GM19438 (cell line): ENCODE data around the gene KLF6.

Source experiments
- ATAC-seq: cut with Tn5 transposase; IDR thresholded peaks from one replicate; pipeline ENCODE4 v1.9.1; 2021; ENCODE audit warnings: low read depth; ENCODE audit not compliant: unreplicated experiment

Gene KLF6

GRCh38 chr10:3790272-3790671 is 5.3 kb upstream of the KLF6 start:
- ATAC-seq = no peak

DNA sequence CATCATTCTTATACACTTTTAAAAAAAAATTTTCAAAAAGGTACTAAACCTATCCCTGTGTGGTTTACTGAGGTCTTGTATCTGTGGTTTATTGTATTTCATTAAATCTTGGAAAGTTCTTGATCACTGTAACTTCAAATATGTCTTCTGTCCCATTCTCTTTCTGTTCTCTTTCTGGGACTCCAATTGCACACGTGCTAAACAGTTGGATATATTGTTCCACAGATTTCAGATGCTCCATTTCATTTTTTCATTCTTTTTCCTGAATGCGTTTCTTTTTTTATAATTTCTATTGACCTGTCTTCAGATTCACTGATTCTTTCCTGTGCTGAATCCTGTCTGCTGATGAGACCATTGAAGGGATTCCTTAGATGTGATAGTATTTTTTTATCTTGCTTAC is 4.6 kb upstream of the KLF6 start:
- ATAC-seq = no peak

DNA sequence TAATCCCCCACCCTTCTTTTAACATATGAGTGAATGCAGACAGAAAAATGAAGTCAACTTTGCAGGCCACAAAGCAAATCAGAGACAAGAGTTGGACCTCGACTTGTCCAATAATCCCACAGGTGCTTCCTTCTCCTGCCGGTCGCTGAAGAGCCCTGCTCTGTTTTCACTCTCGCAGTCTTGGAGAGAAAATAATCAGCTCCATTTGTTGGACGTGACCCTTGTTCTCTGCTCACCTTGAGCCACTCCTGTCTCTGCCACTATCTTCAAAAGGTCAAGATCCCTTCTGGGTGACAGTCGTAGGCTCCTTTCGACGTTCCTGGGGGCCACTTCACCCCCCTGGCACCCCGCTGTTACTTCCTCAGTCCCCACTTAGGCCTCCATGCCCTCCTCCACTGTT is 2.8 kb upstream of the KLF6 start:
- ATAC-seq = no peak

DNA sequence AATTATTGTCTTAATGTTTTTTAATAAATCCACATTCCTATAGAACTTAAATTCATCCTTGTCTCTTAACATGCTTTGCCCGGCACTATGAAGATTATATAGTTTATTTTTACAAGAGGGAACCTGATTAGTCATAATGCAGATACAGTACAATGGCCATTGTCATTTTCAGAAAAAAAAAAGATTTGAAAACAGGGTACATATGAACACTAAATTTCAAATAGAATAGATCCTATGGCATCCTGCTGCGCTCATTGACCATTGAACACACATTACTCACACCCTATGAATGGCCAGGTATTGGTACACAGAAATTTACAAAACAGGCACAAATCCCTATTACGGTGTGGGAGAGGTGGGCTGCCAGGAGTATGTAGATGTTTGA is 2.0 kb upstream of the KLF6 start:
- ATAC-seq = no peak

GRCh38 chr10:3786295-3787015 is 1.4 kb upstream of the KLF6 start:
- no peak for ATAC-seq

GRCh38 chr10:3785851-3786271 is 852 bp upstream of the KLF6 start:
- ATAC-seq = peak; percentile 6

DNA sequence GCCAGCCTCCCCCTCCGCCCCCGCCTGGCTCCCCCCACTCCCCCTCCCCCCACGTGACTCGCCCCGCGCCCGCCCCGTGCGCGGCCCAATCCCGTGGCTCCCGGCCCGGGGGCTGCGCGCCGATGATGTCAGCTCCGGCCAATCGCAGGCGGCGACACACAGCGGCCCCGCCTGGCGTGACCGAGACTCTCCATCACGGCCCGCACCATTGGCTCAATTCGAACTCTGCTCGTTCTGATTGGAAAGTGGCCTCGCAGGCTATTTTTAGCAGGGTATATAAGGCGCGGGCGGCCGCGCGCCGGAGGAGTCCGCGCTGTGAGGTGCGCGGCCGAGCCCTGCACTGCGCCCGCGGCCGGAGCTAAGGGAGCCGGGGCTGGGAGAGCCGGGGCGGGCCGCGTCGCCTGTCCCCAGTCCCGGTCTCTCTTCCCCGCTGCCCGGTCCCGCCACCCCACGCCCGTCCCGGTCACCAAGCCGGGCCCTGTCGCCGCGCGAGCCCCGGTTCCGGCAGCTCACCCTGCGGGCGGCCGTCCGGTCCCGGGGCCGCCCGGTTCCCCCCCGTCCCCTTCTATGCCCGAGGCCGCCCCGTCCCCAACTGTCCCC is 342 bp upstream of the KLF6 start:
- peak; percentile 68 for ATAC-seq

GRCh38 chr10:3783682-3784432 is 1.2 kb downstream of the KLF6 start:
- ATAC-seq = no peak

DNA sequence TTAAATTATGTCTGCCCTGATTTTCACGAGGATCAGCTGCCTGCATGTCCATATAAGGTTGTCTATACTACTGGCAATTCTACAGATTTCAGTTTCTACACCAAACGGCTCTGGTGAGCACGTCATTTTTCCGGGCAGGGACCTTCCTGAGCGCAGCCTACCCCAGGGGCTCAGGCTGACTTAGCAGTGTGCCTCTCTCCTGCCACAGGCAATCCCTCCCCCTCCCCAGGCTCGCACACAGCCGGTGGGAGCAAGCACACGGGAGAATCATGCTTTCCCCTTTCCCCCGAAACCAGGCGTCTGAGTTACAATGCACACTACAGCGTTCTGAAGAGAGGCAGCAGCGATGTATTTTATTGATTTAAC is 1.7 kb downstream of the KLF6 start:
- peak; percentile 33 for ATAC-seq

DNA sequence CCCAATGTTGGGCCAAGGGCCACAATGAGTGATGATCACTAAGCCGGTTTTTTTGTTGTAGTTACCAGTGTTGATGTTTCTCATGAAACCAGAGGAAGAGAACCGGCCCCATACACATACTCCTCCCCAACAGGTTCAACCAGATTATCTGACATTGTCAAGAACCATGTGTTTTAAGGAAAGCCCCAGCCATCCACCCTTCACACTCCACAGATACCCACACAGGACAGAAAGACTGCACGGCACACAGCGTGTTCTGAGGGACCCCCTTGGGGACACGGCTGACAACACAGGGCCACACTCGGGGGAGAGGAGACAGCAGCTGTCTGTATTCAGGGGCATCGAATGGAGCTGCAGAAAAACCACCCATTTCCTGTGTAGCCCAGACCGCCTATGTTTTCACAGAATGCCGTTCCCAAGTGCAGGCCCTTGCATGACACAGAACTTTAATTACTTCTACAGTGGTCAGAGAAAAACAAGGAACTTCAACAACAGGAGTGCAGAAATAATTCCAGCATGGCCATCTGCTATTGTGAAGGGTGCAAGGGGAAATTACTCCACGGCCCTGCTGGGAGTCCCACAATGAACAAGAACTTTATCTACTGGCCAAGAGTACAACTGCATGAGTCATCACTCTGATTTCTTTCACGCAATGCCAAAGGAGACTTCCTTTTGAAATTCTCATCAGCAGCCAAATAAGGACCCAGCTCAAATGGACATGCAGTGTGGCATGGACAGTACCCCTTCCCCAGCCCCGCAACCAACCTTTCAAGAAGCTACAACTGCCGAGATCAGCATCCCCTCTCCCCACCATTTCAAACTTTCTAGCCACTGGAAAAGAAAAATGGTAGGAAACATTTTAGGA is 2.3 kb downstream of the KLF6 start:
- ATAC-seq = peak; percentile 20

GRCh38 chr10:3782146-3782450 is 2.9 kb downstream of the KLF6 start:
- no peak for ATAC-seq

DNA sequence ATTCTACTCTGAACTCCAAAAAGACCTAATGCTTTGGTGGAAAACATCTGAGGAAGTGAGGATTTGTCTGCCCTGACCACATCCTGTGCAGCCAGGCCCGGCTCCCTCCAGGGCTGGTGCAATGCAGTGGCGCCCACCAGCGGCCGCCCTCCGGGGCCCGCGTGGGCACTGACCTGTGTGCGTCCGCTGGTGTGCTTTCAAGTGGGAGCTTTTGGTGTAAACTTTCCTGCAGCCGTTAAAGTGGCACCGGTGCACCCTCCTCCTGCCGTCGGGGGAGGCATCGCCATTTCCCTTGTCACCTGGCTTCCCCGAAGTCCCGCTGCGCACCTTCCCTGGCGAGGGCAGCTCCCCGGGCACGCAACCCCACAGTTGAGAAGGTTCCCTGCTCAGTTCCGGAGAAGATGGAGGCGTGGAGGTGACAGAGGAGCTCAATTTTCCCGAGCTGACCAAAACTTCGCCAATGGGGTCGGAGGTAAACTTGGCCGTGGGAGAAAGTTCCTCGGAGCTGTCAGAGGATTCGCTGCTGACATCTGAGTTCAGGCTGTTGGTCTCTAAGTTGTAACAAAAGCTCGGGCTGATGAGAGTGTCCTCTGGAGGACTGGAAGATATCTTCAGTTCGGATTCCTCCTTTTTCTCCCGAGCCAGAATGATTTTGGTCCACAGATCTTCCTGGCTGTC is 3.4 kb downstream of the KLF6 start:
- ATAC-seq = no peak

DNA sequence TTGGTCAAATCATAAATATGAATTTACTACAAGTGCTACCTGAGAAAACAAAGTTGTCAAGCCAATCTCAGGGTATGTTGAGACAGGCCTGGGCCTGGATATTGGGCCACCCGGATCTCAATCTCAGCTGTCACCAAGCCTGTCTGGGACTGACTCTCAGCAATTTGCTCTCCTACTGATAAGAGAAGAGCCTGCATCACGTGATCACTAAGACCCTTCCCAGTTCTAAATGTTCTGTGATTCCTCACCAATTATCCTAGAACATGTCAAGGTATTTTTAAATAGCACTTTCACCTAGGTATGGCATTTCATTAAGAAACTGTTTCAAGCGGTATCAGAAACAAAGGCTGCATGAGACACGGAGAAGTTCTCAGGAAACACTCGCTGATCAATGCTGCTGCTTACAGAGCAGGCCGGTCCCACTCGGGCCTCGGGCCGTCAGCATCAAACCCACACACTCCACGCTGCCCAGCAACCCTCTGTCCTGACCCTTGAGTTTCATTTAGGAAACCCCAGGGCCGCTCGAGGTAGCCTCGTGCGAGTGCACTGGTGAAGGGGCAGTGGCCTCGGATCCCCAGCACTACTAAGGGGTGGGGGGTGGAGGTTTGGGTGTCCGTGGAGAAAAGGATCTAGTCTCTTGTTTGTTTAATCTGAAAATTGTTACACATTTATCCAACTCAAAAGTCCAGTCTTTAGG is 4.1 kb downstream of the KLF6 start:
- ATAC-seq = no peak

DNA sequence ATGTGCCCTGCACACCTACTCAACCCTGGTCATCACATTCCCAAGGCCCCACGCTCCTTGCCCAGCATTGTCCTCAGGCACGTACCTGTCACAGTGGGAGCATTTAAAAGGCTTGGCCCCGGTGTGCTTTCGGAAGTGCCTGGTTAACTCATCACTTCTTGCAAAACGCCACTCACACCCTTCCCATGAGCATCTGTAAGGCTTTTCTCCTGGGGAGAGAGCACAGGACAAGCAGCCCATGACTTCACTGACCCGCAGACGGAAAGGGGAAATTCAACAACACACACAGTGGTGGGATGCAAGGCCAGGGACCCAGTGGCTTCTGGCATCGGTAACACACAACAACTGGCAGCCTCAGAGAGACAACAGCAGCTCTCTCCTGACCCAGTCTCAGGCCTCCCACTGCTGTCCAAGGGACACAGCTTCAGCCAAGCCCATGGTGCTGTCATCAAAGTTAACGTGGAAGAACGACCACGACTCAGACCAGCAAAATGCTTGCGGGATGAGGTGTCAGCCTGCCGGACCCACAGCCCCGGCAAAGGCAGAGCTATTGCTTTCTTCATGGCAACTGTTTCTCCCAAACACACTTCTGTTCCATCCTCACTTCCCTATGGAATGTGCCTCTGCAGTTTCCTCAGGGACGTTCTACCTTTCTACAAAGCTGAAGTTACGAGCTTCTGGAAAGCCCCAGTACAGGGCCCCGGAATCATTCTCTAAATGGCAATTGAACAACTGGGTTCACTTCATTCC is 4.8 kb downstream of the KLF6 start:
- no peak for ATAC-seq

GRCh38 chr10:3779158-3779741 is 5.8 kb downstream of the KLF6 start:
- no peak for ATAC-seq

DNA sequence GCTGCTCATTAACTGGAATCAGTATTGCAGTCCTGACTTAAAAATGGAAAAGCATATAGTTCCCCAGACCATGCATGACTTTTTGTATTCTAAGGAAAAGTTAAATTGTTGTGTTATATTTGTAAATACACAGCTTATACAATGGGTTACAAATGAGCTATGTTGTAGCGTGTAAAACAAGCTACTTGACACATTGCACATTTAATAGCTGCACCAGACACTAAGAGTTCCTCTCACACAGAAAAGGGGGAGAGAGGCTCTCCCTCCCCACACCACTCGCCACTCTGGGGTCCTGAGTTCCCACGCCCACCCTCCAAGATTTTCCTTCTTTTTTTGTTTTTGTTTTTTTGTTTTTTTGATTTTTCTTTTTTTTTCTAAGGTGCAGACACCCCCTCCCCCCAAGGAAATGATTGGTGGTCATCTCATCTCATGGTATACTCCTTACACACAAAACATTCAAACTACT is 6.3 kb downstream of the KLF6 start:
- ATAC-seq = no peak

DNA sequence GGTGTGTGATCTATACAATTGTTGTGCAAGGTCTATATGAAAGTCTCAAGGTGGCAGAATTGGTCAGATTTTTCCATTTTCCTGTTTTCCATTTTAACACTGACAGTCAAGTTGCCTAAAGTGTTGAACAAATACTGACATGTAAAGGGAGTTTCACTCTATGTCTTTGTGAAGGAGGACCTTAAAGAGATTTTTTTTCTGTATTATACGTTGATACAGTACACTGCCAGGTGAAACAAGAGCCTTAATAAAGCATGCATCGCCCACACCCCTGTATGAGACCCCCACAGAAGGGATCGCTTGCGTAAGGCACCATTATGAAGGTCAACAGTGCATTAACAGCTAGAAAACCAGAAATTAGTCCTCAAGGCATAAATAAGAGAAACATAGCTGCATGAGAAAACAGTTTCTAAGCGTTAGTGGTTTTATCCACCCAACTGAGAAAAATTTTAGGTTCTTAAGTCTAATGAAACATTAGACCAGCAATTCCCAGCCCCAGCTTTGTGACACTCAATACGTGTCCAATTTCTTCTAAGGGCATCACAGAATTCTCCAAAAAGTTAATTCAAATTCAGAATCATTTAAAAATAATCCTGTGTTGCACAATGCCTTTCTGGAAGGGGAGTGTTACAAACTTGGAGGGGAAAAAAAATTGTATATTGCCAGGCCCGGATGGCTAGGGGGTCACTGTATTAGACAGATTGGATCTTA is 6.9 kb downstream of the KLF6 start:
- ATAC-seq = no peak
